SHP77 treated with DMSO at 0.1 percent for 48 hours (cell line): ENCODE data around the gene FAM241A.

Source experiments
- DNase-seq: peaks from one replicate; lab custom pipeline; 2025; lab: John Stamatoyannopoulos, UW

Gene FAM241A

DNA sequence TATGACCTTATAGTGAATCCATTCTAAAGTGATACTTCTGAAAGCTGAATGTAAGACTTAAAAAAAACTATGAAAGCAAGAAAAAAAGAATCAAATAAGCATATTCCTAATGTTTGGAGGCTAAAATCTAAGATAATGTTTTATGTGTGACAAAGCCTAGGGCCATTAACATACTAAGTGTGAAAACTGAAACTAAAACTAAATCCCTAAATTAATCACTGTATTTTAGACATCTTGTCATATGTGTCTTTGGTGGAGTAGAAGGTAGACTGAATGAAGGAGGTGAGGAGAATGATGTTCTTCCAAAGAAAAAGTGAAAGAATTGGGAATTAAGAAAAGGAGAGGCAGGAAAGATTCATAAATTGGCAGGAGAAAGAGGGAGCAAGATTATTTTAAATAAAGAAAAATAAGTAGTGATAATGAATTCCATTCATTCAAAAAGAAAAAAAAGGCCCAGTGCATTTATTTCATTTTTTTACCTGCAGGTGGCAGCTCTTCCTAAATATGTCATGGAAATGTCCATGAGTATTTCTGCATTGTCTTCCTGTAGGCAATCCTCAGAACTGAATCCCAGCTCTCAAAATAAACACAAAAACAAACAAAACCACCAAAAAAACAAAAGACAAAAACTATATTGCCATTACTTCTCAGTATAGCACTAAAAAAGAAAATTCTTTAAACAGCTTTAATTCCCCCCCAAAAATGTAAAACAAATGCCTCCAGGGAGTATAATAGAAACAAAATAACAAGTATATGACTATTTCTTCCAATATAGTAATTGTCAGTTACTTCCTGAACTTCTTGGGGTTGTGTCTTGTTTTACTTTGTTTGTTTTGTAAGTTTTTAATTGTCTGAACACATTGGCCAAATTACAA is 69.4 kb downstream of the FAM241A start:
- DNase-seq: no peak

DNA sequence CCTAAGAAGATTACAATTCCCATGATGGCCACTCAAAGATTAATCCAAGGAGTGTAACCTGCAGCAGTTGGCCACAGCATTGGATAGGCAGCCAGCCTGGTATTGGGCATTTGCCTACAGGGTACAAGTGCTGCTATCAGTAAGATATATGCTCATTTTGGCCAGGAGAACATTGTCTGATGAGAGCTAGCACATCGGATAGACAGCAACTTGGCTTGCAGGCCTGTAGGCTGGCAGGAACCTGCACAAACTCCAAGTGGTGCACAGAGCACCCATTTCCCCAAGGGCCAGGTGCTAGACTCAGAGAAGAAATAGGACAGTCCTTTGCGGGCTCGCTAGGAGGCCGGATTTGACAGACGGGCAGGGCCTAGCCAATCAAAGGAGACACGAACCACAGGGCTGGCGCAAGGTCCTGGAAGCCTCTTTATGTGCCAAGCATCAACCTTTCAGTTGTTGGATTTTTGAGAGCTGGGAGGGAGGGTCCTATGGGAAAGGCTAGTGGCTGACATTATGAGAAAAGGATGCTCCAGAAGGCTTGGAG is 74.6 kb downstream of the FAM241A start:
- DNase-seq: no peak

DNA sequence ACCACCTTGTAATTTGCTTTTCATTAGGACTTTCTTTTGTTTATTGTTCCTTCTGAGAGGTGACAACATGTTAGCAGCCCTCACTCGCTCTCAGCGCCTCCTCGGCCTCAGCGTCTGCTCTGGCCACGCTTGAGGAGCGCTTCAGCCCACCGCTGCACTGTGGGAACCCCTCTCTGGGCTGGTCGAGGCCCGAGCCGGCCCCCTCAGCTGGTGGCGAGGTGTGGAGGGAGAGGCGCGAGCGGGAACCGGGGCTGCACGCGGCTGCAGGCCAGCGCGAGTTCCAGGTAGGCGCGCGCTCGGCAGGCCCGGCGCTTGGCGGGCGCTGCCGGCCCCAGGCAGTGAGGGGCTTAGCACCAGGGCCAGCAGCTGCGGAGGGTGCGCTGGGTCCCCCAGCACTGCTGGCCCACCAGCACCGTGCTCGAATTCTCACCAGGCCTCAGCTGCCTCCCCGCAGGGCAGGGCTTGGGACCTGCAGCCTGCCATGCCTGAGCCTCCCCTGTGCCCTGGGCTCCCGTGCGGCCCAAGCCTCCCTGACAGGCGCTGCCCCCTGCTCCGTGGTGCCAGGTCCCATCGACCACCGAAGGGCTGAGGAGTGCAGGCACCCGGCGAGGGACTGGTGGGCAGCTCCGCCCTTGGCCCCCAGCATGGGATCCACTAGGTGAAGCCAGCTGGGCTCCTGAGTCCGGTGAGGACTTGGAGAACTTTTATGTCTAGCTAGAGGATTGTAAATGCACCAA is 77.1 kb downstream of the FAM241A start:
- DNase-seq: no peak

DNA sequence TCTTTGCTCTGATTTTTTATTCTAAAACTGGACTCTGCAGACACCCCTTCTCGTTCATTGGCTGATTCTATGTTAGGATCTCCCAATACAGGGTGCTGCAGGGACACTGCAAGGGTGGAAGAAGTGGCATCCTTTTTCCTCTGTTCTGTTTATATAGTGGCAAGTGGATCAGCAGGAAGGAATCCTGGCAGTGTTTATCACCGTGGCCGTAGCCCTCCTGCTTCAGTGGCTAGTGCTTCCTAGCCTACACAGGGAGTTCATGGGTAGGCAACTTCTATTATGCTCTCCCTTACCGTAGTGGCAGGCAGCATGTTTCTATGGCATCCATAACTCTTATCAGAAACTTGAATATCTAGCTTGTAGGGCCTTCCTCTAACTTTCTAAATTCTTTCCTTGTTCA is 79.9 kb downstream of the FAM241A start:
- DNase-seq: no peak

DNA sequence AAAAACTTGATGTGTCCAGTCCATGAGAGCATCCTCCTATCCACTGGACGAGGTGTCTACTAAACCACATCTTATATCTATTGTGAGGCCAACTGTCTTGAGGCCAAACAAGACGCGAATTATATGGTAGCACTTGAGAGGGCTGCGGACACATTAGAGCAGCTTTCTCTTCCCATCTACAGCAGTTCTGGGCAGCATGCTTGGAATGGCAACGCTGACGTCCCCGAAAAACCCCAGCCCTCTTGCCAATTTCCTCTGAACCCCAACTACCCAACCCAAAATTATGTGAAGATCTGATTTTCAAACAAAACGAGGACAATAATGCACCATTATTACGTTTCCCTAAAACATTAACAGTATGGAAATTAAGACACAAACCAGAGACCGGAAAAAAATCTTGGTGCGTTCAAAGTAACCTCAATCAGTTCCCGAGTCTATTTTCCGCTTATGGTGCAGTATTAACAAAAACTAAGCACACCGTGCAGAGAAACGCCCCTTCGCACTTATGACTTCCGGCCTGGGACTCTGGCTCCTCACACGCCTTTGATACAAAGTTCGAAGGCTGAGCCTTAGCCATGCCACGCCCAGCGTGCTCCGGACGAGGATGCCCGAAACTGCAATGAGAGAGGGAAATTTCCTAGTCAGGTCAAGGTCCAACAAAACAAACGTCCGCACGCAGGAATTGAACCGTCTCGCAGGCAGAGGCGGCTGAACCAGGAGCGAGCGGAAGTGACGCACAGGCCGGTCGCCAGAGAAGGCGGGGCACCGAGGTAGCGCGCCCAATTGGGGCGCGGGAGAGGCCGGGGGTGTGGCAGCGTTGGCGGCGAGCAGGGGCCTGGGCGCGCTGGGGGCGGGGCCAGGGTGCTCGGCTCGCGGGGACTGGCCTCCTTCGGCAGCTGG is 85.9 kb downstream of the FAM241A start:
- DNase-seq: peak; percentile 71

DNA sequence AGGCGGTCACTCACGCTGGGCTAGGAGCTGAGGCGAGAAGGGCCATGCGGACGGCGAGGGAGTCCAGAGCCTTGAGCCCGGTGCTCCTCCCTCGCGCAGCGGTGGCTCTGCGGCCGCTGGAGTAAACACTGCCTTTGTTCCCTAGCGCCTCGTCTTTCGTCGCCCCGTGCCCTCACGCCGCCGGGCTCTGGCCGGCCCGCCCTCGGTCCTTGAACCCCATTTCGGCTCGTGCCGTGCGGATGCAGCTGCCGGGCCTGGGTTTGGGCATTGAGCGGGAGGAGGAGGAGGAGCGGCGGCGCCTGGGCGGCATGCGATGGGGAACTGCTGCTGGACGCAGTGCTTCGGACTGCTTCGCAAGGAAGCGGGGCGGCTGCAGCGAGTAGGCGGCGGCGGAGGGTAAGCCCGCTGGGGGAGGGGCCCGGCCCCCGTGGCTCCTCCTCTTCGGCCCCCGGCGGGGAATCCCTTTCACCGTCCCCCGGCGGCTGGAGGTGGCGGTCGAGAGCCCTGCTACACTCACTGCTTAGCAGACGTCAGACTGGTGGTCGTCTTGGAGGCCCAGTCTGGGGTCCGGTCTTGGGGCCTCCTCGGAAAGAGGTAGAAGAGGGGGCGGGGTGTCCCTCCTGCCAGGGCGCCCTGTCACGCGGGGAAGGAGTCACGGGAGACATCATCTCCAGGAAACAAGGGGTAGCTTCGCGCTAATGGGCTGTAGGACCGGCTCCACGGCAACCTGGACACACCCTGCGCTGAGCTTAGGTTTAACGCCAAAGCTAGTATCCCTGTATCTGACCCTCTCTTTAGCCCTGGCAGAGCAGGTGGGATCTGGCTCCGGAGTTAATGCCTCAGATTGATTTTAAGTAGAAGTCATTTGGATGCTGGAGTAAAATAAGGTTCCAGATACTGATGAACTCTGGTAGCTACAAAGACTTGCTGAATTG is 86.8 kb downstream of the FAM241A start, which contains the start of gene AP1AR:
Gene AP1AR (plus strand): TSS at position 9 of the 935 bp plus-strand sequence. CDS start 305 bp downstream, at position 314.
- DNase-seq: peak; percentile 13

DNA sequence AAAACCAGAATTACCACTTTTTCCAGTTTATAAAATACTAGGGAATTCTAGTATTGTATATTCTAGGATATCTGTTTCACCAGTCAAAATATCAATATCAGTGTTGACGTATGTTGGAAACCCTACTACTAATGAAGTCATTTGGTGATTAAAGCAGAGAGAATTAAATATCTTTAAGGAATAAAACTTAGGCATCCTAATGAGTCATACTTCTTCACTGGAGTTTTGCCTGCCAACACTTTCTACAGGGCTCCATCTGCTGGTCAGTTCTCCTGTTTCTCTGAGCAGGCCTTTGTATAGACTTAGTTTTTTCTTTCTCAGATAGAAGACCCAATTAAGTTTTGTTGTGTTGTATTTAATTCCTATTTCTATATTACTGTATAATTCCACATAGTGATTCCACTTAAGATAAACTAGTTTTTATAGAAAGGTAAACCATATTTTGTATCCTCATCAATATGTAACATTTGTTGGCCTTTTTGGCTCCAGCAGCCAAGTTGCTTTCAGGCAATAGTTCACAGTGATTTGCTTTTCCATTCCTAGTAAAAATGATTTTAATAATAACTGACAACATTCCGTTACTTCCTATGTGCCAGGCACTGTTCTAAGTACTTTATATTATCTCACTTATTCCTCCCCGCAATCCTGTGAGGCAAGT is 89.8 kb downstream of the FAM241A start:
- peak; percentile 8 for DNase-seq

DNA sequence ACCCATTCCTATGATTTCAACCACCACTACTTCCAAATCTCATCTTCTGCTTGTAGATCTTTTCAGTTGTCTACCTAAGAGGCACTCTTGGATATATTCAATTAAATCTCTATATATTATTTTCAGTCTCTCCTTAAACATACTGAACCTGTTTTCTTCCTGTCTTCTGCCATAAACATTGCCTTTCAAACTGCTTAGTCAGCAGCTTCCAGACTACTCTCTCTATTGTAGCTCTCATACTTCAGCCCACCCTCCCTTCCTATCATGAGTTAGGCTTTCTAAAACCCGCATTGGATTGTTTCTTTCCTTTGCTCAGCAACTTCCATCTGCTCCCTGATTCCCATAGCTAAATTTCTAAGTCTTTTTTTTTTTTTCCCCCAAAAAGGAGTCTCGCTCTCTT is 90.8 kb downstream of the FAM241A start:
- no peak for DNase-seq

DNA sequence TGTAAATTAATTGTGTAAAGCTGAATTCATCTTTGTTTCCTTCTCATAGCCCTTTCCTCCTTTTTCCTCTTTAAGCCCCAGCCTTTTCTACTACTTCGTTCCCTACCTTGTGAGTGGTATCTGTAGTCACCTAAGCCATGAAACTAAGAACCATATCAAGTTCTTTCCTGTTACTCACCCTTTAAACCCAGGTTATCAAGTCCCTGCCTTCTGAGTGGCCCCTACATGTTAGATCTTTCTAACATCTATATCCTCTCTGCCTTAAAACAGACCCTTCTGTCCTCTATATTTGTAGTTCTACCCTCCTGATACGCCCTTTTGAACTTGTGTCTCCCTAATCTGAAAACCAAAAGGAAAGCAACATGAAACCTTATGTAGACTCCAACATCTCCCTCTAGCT is 93.6 kb downstream of the FAM241A start:
- DNase-seq: no peak
